HG03565 (cell line): ENCODE results near the gene BRICD5.
"Not testable (repeated sequence)": the region's sequence is repeated elsewhere in the genome, so short reads cannot be mapped to it uniquely, and the experiment has no call there.

Experiments
- ATAC-seq: cut with Tn5 transposase; IDR thresholded peaks from one replicate; pipeline ENCODE4 v1.9.1; 2021; ENCODE audit warnings: mild to moderate bottlenecking, moderate library complexity; ENCODE audit not compliant: unreplicated experiment

BRICD5 gene

DNA sequence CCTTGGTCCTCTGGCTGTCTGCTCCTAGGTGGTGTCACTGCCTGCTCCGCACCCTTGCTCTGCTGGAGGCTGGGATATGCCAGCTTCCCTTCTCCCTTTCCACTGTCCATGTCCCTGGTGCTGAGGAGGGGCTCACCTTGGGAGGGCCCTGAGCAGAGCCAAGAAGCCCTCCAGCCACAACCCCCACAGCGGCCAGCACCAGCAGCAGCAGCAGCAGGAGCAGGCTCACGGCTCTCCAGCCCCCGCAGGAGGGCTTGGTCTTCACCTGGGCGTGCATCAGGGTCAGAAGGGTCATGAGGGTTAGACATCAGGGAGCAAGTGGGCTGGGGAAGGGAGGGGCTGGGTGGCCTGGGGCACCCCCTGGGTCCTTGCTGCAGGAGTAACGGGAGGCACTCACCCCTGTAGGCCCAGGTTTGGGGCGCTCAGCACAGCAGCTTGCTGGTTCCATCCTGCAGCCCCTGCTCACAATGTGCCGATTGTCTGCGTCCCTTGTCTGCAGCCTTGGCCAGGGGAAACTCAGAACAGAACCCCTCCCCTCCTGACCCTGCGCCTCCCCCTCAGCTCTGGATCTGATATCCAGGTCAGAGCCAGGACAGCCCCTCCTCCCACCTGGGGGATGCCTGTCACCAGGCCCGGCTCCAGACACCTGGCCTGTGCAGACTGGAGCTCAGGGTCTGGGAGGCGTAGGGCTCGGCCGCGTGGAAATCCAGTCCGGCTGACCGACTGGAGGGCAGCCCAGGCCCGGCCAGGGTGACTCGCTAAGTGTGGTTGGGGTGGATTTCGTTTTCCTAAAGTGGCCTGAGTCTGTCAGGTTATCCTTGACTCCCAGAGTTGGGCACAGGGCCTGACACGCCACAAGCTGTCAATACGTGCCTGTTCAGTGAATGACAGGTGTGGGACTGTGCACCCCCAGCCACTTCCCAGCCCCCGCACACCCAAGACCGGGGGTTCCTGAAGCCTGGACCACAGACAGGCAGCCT is at the start of gene BRICD5:
BRICD5 (minus strand) TSS at position 478 of the 980 bp plus-strand sequence; CDS start at position 448, 30 bp downstream.
- no peak for ATAC-seq

DNA sequence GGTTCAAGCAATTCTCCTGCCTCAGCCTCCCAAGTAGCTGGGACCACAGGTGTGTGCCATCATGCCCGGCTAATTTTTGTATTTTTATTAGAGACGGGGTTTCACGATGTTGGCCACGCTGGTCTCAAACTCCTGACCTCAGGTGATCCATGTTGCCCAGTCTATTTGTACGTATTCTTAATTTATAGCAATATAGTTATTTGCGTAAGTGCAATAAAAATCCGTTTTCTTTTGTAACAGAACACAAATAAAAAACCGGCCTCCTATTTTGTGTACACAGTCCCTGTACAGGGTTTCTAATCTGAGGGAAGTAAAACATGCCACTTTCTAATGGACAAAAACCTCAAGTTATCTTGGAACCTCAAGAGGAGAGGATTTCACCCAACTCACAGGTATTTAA is 49.6 kb upstream of the BRICD5 start:
- no peak for ATAC-seq

DNA sequence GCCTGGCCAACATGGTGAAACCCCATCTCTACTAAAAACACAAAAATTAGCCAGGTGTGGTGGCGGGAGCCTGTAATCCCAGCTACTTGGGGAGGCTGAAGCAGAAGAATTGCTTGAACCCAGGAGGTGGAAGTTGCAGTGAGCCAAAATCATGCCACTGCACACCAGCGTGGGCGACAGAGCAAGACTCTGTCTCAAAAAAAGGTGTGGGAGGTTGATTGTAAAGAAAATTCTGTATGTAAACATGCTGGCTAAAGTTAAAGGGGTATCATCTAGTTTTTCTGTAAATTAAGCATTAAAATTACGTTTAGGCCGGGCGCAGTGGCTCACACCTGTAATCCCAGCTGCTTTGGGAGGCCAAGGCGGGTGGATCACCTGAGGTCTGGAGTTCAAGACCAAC is 47.9 kb upstream of the BRICD5 start:
- ATAC-seq, result not testable (repeated sequence)

DNA sequence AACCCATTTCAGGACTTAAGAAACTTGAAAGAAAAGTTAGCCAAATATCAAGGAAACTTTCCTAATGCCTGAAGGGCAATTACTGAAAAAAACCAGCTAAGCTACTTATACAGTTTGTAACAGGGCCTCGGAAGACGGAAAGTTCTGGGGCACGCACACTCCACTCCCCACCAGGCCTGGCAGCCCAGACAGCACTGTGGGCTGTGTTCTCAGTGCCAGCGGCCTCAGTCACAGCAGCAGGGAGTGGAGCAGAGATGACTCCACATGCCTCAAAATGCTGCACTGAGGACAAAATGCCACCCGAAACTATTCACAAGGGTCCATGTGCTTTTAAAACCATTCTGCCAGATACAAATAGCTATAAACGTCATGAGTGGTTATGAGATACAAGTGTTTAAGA is 47.1 kb upstream of the BRICD5 start:
- ATAC-seq, result no peak

DNA sequence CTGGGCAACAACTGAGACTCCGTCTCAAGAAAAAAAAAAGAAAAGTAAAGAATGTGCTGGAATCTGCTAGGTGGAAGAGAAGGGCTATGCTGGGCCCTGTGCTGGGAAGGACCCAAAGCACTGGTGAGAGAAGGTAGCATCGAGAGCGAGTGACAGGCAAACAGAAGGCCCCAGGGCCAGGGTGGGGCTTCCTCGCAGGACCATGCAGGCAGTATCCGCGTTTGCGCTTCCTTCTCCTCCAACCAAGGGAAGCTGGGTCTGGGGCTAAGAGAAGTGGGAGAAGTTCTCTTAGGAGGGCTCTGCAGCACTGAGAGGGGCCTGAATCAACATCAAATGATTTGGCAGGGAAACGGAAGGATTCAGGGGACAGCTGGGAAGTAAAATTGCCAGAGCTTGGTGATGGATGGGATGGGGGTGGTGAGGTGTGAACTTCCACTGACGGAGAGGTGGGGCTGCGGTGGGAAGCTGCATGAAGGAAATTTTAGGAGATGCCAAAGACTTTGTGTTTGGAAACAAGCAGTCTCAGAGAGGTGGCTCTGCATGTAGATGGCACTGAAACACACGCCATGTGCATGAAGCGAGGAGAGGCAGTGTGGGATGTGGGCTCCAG is 46.0 kb upstream of the BRICD5 start:
- no peak for ATAC-seq

DNA sequence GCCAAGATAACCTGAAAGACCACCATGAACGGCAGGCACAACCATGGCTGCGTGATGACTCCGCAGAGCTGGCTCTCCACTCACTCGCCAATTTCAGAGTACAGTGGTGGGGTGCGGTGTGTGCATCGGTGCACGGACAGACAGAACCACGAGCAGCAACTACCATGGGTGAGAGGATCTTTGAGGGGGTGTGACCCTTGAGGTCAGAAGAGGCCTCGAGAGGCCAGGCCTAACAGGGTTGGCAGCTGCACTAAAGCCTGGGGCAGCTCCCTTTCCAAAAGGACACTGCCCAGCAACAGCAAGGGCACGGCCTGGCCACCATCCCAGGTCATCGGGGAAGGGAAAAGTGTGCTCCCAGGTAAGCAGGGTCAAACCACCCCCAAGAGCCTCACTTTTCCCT is 42.6 kb upstream of the BRICD5 start:
- ATAC-seq, result no peak

DNA sequence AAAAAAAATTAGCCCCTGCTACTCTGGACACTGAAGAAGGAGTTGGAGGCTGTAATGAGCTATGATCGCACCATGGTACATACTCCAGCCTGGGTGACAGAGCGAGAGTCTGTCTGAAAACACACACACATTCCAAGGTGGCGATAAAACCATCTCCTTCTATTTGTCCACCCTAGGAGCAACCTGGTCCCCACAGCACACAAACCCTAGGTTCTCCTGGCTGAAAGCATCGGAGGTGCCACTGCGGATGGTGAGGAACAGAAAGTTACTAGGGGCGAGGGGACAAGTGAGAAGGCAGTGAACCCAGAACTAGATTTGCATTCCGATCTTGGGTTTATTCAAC is 42.1 kb upstream of the BRICD5 start:
- ATAC-seq, result no peak

DNA sequence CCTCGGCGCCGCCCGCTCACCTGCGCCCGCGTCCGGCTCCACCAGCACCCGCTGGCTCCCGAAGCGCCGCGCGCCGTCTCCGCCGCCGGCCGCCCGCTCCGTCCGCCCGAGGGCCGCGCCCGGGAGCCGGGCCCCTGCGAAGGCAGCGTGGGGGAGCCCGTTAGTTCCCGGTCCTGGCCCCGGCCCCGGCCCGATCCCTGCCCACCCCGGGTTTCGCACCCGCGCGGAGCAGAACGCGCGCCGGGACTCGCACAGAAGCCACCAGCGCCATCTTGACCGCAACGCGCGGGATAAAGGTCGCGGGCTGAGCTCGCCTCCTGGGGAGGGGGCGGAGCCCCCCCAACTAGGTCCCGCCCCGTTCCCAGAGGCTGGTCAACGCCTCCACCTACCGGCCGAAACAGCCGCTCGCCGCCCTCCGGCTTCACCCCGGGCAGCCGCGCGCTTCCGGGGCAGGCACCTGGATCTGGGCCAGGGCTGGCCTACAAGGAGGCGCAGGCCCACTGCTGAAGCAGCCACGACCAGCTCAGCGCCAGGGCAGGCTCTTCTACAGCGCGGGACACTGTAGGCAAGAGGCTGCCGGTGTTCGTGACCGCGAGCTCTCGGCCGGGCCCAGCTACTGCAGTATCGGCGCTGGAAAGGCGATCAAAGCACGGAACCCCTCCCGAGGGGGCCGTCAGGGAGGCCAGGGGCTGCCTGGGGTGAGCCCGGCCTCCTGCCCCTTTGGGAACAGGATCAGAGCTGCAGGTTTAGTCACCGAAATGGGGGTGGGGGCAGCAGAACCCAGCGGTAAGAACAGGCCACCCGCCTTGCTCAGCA is 40.8 kb upstream of the BRICD5 start, which contains the start of gene ECI1:
ECI1 (minus strand) TSS at position 292 of the 816 bp plus-strand sequence; CDS start at position 271, 21 bp downstream.
- peak; percentile 86 for ATAC-seq

DNA sequence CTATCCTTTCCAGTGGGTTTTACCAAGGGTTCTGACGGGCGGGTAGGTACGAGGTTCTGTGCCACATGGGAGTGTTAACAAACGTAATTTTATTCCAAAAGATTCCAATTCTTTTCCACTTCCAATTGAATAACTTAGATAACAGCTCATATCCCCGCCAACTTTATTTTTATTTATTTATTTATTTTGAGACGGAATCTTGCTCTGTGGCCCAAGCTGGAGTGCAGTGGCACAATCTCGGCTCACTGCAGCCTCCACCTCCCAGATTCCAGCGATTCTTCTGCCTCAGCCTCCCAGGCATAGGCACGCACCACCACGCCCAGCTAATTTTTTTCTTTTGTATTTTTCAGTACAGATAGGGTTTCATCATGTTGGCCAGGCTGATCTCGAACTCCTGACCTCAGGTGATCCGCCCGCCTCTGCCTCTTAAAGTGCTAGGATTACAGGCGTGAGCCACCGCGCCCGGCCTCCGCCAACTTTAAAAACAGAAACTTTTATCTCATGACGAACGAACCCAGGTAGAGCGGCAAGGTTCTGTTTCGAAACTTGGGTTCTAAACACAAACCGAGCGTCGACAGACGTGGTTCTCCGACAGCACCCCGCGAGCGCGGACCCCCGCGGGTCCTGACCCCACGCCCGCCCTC is 40.1 kb upstream of the BRICD5 start:
- ATAC-seq, result no peak

DNA sequence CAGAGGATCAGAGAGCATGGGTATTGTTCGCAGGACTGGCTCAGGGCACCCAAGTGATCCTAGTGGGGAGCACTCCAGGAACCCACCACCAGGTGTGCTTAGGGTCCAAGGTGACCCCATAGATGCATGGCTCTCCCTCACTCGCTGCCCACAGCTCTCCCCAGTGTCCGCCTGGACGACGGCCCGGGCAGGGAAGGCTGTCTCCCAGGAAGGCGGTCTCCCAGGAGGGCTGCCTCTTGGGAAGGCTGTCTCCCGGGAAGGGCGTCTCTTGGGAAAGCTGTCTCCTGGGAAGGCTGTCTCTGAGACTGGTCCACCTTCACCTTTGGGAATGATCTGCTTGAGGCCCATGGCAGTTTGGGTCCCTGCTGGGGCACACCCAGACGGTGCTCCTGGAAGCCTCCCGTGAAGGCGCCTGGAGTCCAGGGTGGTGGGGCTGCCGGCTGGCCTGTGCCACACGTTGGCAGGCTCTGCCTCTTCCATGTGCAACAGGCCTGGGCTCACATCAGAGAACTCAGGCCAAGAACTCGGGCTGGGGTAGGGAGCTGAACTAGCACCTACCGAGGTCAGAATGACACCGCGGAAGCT is 35.7 kb upstream of the BRICD5 start:
- no peak for ATAC-seq

DNA sequence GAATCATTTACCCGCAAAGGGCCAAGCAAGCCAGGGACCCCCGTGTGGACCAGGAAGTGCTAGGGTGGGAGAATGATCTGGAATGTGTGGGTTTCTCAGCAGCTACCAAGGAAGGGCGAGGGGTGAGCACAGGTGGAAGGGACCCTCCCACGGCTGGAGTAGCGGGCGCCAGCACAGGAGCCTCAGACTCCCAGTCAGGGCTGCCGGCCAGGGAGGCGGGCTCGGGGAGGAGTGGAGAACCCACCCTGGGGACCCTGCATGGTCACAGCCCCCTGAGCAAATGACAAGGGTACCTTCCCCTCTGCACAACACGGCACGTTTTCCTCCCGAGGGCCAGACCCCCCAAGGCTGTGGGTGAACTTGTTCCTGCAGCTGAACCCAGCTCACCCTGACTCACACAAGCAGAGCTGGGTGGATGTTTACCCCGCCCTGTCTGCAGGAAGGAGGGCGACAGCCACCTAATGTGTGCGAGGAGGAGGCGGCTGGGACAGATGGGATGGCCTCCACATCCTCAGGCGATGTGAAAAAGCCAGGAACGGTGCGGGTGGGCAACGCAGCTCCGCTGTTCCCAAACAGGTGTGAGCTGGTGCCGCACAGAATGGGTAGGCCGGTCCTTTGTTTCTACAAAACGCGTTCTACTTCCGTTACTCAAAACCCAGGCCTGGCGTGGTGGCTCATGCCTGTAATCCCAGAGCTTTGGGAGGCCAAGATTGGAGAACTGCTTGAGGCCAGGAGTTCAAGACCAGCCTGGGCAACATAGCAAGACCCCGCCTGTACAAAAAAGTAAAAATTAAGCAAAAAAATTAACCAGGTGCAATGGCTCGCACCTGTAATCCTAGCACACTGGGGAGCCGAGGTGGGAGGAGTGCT is 34.5 kb upstream of the BRICD5 start:
- no peak for ATAC-seq

DNA sequence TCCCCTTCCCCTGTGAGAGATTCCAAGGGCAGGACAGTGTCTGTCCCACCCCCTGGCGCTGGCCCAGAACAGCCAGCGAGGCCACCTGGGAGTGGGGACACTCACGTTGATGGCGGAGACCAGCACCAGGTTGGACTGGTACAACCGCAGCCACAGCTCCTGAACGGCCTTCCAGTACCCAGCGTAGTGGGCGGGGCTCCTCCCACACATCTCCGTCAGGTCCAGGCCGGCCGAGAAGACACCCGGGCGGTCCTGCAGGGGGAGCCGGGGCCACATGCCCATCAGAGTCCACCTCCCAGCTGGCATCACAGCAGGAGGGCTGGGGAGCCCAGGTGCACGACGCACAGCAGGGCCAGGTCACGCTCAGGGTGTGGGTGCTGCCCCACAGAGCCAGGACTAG is 33.6 kb upstream of the BRICD5 start:
- ATAC-seq, result no peak

DNA sequence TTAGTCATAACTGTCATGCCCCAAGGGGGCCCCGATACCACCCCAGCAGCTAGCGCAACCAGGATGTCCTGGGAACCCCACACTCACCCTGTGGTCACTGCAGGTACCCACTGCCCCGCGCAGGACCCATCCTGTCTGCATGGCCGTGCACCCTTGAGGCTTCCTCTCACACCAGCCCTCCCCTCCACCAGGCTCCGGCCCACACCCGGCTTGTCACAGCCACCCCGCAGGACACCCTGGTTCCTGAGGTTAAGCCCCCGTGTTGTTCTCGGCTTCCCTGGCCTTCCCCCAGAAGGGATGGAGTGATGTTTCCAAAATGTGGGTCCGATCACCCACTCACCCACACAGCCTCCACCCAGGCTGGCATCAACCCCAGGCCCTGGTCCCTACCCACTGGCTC is 33.1 kb upstream of the BRICD5 start:
- no peak for ATAC-seq

DNA sequence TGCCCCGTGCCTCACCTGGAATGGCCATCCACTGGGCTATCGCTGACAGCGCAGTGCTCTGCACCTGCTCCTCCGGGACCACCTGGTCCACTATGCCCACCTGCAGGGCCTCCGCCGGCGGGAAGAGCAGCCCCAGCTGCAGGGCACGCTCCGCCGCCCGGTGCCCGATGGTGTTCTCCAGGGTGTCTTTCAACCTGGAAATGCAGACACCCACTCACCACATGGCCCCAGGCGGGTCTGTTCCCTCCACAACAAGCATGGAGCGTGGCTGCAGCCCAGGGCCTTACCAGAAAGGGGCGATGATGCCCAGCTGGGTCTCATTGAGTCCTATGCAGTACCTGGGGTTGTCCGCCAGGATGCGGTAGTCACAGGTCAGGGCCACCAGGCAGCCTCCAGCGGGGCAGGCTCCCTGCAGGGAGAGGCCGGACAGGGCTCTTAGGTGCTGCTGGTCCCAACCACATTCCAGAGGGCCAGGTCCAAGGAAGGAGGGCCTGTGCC is 32.4 kb upstream of the BRICD5 start:
- ATAC-seq, result no peak

DNA sequence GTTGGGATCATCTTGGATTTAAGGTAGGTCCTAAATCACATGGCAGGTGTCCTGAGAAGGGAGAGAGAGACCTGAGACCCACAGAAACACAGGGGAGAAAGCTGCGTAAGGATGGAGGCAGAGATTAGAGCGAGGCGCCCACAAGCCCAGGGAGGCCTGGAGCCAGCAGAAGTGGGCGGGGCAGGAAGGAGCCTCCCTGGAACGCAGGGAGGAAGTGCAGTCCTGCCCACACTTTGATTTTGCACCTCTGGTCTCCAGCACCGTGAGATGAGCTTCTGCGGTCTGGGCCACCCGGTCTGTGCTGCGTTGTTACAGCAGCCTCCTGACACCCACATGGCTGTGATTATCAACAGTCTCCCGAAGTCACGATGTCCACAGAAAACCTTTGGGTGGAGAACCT is 31.9 kb upstream of the BRICD5 start:
- no peak for ATAC-seq

DNA sequence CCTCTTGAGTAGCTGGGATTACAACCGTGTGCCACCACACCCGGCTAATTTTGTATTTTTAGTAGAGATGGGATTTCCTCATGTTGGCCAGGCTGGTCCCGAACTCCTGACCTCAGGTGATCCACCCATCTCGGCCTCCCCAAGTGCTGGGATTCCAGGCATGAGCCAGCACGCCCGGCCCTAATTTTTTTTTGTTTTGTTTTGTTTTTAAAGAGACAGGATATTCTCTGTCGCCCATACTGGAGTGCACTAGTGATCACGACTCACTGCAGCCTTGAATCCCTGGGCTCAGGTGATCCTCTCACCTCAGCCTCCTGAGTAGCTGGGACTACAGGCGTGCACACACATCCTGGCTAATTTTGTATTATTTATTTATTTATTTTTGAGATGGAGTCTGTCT is 29.7 kb upstream of the BRICD5 start:
- not testable (repeated sequence) for ATAC-seq

DNA sequence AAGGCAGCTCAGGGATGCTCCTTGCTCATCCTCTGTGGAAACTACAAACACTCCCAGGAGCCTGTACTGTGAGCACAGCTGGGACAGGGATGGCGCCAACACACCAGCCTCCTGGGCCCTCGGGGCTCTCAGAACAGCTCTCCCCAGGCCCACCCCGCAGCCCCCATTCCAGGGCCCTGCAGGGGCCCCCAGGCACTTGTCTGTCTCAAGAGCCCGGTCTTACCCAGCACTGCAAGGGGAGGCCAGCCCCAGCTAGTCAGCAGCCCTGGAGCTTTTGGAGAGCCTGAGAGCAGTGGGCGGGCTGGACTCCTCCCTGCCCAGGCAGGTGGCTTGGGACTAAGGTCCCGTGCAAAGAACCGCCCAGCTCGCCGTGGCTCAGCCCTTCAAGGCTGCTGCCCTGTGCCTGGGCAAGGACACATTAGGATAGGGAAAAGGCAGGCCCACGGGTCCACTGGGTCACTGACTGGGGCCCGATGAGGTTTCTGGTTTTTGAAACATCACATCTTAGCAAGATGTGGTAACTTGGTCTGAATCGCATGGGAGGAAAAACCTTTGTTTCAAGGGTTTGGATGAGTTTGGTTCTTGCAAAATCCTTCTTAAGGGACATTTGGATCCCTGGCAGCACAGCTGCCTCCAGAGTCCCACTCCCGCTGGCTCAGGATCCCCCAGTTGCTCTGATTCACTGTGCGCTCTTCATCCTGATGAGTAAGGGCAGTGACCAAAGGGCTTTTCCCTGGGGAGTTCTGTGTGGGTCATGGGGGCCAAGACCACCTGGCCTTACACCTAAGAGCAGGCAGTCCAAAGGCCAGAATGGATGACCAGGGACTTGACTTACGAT is 28.4 kb upstream of the BRICD5 start:
- ATAC-seq, result no peak

DNA sequence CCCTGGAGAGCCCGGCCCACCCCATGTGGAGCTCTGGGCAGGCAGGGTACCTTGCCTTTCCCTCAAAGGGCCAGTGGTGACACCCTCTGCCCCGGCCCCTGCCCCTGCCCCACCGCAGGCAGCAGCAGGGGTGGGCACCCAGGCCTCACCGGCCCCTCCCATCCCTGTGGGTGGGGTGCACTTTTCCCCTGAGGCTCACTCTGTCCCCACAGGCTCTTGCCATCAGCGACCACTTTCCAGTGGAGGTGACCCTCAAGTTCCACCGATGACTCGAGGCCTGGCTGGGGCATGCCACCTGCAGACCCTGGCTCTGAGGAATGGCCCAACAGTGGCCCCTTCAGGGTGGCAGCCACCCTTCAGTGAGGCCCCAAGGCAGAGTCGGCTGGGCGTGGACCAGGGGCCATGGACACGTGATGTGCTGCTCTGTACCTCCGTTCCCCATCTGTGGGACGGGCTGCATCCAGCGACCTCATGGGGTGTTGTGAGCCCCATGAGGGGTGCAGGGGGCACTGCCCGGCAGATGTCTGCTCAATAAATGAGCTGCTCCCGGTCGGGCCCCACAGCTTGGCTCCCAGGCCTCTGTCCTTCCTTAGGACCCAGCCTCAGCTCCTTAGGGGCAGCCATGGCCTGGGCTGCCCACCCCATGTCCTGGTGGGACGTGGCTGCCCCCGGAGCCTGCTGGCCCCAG is 27.6 kb upstream of the BRICD5 start:
- no peak for ATAC-seq
